H9 (cell line): ENCODE results near the gene PPP1CB. TPM values are rescaled to one million over a fixed set of nuclear protein-coding genes. Genes with fewer than 3 reads are reported as not detected.

Experiments
- DNase-seq: peaks from one replicate; pipeline ENCODE4 v3.0.0-alpha.2; 2017
- H2AFZ ChIP-seq: one replicate; pipeline ENCODE4 v1.6.1; 2013; ENCODE audit warnings: mild to moderate bottlenecking, low read length, control low read depth, moderate library complexity
- H2AK5ac ChIP-seq: 2 replicates; pipeline ENCODE4 v1.6.1; 2013; ENCODE audit warnings: low read length, control low read depth, mixed read lengths; ENCODE audit not compliant: insufficient read length
- H2BK120ac ChIP-seq: one replicate; pipeline ENCODE4 v1.6.1; 2013; ENCODE audit warnings: low read depth, mild to moderate bottlenecking, low read length, control low read depth, inconsistent platforms; ENCODE audit not compliant: poor library complexity, severe bottlenecking
- H2BK12ac ChIP-seq: 2 replicates; pipeline ENCODE4 v1.6.1; 2013; ENCODE audit warnings: low read length, control low read depth, mixed read lengths, low read depth; ENCODE audit not compliant: insufficient read length
- H2BK15ac ChIP-seq: 2 replicates; pipeline ENCODE4 v1.6.1; 2013; ENCODE audit warnings: low read depth, low read length, control low read depth
- H2BK20ac ChIP-seq: one replicate; pipeline ENCODE4 v1.6.1; 2013; ENCODE audit warnings: low read depth, mild to moderate bottlenecking, low read length, control low read depth, inconsistent platforms; ENCODE audit not compliant: poor library complexity, severe bottlenecking
- H2BK5ac ChIP-seq: 2 replicates; pipeline ENCODE4 v1.6.1; 2013; ENCODE audit warnings: low read length, control low read depth, mixed read lengths; ENCODE audit not compliant: insufficient read length
- H3K14ac ChIP-seq: 2 replicates; pipeline ENCODE4 v1.6.1; 2013; ENCODE audit warnings: low read length, control low read depth; ENCODE audit not compliant: insufficient read depth
- H3K18ac ChIP-seq: 2 replicates; pipeline ENCODE4 v1.6.1; 2013; ENCODE audit warnings: low read depth, mild to moderate bottlenecking, mixed read lengths, low read length, control low read depth; ENCODE audit not compliant: insufficient read length
- H3K23ac ChIP-seq: 2 replicates; pipeline ENCODE4 v1.6.1; 2013; ENCODE audit warnings: low read length, control low read depth, mixed read lengths, low read depth; ENCODE audit not compliant: insufficient read length
- H3K23me2 ChIP-seq: 2 replicates; pipeline ENCODE4 v1.6.1; 2013; ENCODE audit warnings: low read depth, mild to moderate bottlenecking, mixed read lengths, low read length, control low read depth; ENCODE audit not compliant: insufficient read length, poor library complexity, severe bottlenecking
- H3K27ac ChIP-seq: 2 replicates; pipeline ENCODE4 v1.5.1; 2013; ENCODE audit warnings: low read length, control low read depth, mixed read lengths, low read depth; ENCODE audit not compliant: insufficient read length
- H3K27me3 ChIP-seq: 2 replicates; pipeline ENCODE4 v1.6.1; 2013; ENCODE audit warnings: low read length, control low read depth, inconsistent platforms; ENCODE audit not compliant: insufficient read depth
- H3K4ac ChIP-seq: 2 replicates; pipeline ENCODE4 v1.6.1; 2013; ENCODE audit warnings: low read depth, mild to moderate bottlenecking, control low read depth, inconsistent platforms, low read length, moderate library complexity
- H3K4me1 ChIP-seq: 2 replicates; pipeline ENCODE4 v1.6.1; 2013; ENCODE audit warnings: low read length, control low read depth, inconsistent platforms; ENCODE audit not compliant: insufficient read depth
- H3K4me2 ChIP-seq: 2 replicates; pipeline ENCODE4 v1.6.1; 2013; ENCODE audit warnings: low read length, control low read depth, mixed read lengths; ENCODE audit not compliant: insufficient read length, insufficient read depth
- H3K56ac ChIP-seq: 2 replicates; pipeline ENCODE4 v1.6.1; 2013; ENCODE audit warnings: low read depth, mild to moderate bottlenecking, mixed read lengths, low read length, control low read depth; ENCODE audit not compliant: insufficient read length
- H3K79me1 ChIP-seq: 2 replicates; pipeline ENCODE4 v1.6.1; 2013; ENCODE audit warnings: low read depth, mild to moderate bottlenecking, moderate library complexity, low read length, control low read depth, inconsistent platforms; ENCODE audit not compliant: insufficient read depth, poor library complexity, severe bottlenecking
- H3K79me2 ChIP-seq: 2 replicates; pipeline ENCODE4 v1.6.1; 2013; ENCODE audit warnings: low read length, control low read depth, inconsistent platforms; ENCODE audit not compliant: insufficient read depth
- H3K9ac ChIP-seq: 2 replicates; pipeline ENCODE4 v1.6.1; 2013; ENCODE audit warnings: low read length, control low read depth, mixed read lengths; ENCODE audit not compliant: insufficient read length; ENCODE audit errors: extremely low read depth
- H3K9me3 ChIP-seq: one replicate; pipeline ENCODE4 v1.6.1; 2013; ENCODE audit warnings: low read depth, low read length, inconsistent platforms; ENCODE audit not compliant: control insufficient read depth
- H3T11ph ChIP-seq: one replicate; pipeline ENCODE4 v1.6.1; 2013; ENCODE audit warnings: mild to moderate bottlenecking, low read length, control low read depth, inconsistent platforms
- H4K20me1 ChIP-seq: one replicate; pipeline ENCODE4 v1.6.1; 2013; ENCODE audit not compliant: control insufficient read depth, insufficient read length, insufficient read depth
- H4K5ac ChIP-seq: 2 replicates; pipeline ENCODE4 v1.6.1; 2013; ENCODE audit warnings: low read depth, mild to moderate bottlenecking, mixed read lengths, low read length, control low read depth; ENCODE audit not compliant: insufficient read length
- H4K8ac ChIP-seq: replicated peaks from 2 replicates; pipeline ENCODE4 v1.6.1; 2013; ENCODE audit warnings: low read length, control low read depth, mixed read lengths, low read depth; ENCODE audit not compliant: insufficient read length
- H4K91ac ChIP-seq: 2 replicates; pipeline ENCODE4 v1.6.1; 2013; ENCODE audit warnings: low read depth, mild to moderate bottlenecking, moderate library complexity, mixed read lengths, low read length, control low read depth; ENCODE audit not compliant: insufficient read length
- H3K27ac Mint-ChIP-seq, 3 experiments: 2 replicates in 2 of 3; 3 replicates in 1 of 3; pipeline ENCODE4 v1.8.0; 2020 to 2021; ENCODE audit warnings: mixed read lengths in 3 of 3, mild to moderate bottlenecking in 1 of 3, moderate library complexity in 1 of 3
- H3K27me3 Mint-ChIP-seq: 2 replicates; pipeline ENCODE4 v1.8.0; 2021; ENCODE audit warnings: low read depth, mild to moderate bottlenecking, moderate library complexity, mixed read lengths
- H3K36me3 Mint-ChIP-seq, 3 experiments: 2 replicates in 2 of 3; 3 replicates in 1 of 3; pipeline ENCODE4 v1.8.0; 2020 to 2021; ENCODE audit warnings: low read depth in 3 of 3, mixed read lengths in 3 of 3; ENCODE audit not compliant: insufficient read depth in 1 of 3
- H3K4me1 Mint-ChIP-seq, 2 experiments: 2 replicates each; pipeline ENCODE4 v1.8.0; 2020; ENCODE audit warnings: mixed read lengths in 2 of 2
- H3K4me3 Mint-ChIP-seq, 2 experiments: 2 replicates in 1 of 2; 3 replicates in 1 of 2; pipeline ENCODE4 v1.8.0; 2020 to 2021; ENCODE audit warnings: mild to moderate bottlenecking in 2 of 2, mixed read lengths in 2 of 2, moderate library complexity in 1 of 2
- H3K9me3 Mint-ChIP-seq, 2 experiments: 2 replicates in 1 of 2; 3 replicates in 1 of 2; pipeline ENCODE4 v1.8.0; 2020; ENCODE audit warnings: mild to moderate bottlenecking in 2 of 2, mixed read lengths in 2 of 2, moderate library complexity in 1 of 2
- CTCF ChIP-seq: fragments of 200-600 bp; sonication (generic); conservative IDR thresholded peaks from 3 replicates; pipeline ENCODE4 v1.8.0; 2021; ENCODE audit warnings: antibody characterized with exemption, mild to moderate bottlenecking
- WGBS: extraction: QIAGEN DNeasy Blood & Tissue Kit; methylation state at CpG from one replicate; pipeline ENCODE4 v1.1.7; 2013; ENCODE audit warnings: missing lambda C conversion rate, low lambda C conversion rate, mixed read lengths; ENCODE audit not compliant: insufficient read length; ENCODE audit errors: extremely low coverage; 5-methylcytosine and 5-hydroxymethylcytosine counted together
- total RNA-seq: library from RNA; stranded (reverse); gene quantifications from 2 replicates; pipeline ENCODE4 v1.2.1, GENCODE V29; 2021

PPP1CB gene
- total RNA-seq, 1 experiment from 2014 or later = 184 TPM

- H3K9me3 Mint-ChIP-seq = no peaks in the 10 kb centered on the region
- H3K36me3 Mint-ChIP-seq = no peaks in the 10 kb centered on the region; a peak in 1 of 7 replicates
- TF ChIP-seq CTCF = no peak
- Histone ChIP-seq H2BK20ac (no peak overlapping the region), H4K8ac (no peak overlapping the region), H2AK5ac (no peak overlapping the region), H2AFZ (no peak overlapping the region), H3T11ph (no peak overlapping the region), H2BK5ac (no peak overlapping the region), H2BK12ac (no peak overlapping the region), H3K9ac (no peak overlapping the region), H3K56ac (no peak overlapping the region), H4K20me1 (no peaks in the 10 kb centered on the region), H3K23me2 (no peaks in the 10 kb centered on the region), H2BK15ac (no peak overlapping the region), H4K5ac (no peak overlapping the region), H3K27ac (no peak overlapping the region), H3K79me1 (no peaks in the 10 kb centered on the region), H3K18ac (no peak overlapping the region), H2BK120ac (no peak overlapping the region), H3K4me1 (no peaks in the 10 kb centered on the region), H3K9me3 (no peaks in the 10 kb centered on the region), H4K91ac (no peak overlapping the region), H3K14ac (no peak overlapping the region), H3K4ac (no peak overlapping the region), H3K79me2 (no peaks in the 10 kb centered on the region), H3K27me3 (no peaks in the 10 kb centered on the region), H3K23ac (no peak overlapping the region), H3K4me2 (no peak overlapping the region)
- H3K27ac Mint-ChIP-seq = no peak overlapping the region
- no peak overlapping the region for H3K4me3 Mint-ChIP-seq
- WGBS = no CpG with 5 or more reads among the region's 2 CpGs
- no peaks in the 10 kb centered on the region for H3K4me1 Mint-ChIP-seq
- no peak for DNase-seq
- 0 out of 2 replicates have a peak, but pooled peaks cover 2% of the 10 kb centered on the region for H3K27me3 Mint-ChIP-seq
These were observed 87.3 kb downstream of the PPP1CB start for GRCh38 chr2:28838971-28839370.
